HG02852 (cell line): Measurements from ENCODE around the gene MLIP.
"Not testable (repeated sequence)": the region's sequence is repeated elsewhere in the genome, so short reads cannot be mapped to it uniquely, and the experiment has no call there.

Experiments
- ATAC-seq: cut with Tn5 transposase; IDR thresholded peaks from one replicate; pipeline ENCODE4 v1.9.1; 2021; ENCODE audit warnings: mild to moderate bottlenecking, moderate library complexity; ENCODE audit not compliant: unreplicated experiment

MLIP gene, protein sequence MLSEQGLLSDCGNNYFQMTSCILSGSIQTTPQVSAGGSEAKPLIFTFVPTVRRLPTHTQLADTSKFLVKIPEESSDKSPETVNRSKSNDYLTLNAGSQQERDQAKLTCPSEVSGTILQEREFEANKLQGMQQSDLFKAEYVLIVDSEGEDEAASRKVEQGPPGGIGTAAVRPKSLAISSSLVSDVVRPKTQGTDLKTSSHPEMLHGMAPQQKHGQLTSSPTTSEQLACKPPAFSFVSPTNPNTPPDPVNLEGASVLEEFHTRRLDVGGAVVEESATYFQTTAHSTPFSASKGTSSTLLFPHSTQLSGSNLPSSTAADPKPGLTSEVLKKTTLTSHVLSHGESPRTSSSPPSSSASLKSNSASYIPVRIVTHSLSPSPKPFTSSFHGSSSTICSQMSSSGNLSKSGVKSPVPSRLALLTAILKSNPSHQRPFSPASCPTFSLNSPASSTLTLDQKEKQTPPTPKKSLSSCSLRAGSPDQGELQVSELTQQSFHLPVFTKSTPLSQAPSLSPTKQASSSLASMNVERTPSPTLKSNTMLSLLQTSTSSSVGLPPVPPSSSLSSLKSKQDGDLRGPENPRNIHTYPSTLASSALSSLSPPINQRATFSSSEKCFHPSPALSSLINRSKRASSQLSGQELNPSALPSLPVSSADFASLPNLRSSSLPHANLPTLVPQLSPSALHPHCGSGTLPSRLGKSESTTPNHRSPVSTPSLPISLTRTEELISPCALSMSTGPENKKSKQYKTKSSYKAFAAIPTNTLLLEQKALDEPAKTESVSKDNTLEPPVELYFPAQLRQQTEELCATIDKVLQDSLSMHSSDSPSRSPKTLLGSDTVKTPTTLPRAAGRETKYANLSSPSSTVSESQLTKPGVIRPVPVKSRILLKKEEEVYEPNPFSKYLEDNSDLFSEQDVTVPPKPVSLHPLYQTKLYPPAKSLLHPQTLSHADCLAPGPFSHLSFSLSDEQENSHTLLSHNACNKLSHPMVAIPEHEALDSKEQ

DNA sequence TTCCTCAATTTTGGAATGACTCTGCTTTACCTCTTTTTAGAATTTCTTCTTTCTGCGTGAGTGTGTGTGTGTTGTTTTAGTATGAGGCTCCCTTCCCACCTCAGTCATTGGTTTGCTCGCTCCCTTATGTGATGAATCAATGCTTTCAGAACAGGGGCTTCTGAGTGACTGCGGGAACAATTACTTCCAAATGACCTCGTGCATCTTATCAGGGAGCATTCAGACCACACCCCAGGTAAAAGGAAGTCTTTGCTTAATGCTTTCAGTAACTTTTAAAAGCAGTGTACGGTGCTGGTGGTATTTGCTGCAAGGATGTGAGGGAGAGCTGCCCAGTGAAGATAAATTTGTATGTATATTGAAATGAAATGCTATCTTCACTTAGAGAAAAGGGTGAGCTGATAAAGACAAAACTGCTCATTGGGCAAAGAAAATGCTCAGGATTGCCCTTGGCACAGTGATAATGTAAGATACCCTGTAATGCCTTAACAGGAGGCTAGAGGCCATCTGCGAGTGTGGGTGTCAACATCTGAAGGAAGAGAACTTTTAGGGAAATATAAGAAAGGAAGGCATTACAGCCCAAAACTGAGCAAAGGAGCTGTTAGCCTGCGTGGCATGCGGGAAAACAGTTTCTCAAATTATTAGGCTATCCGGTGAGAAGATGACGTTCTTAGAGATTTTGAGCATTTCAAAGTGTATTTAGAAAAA is at the start of gene MLIP:
MLIP (plus strand) TSS at position 103 of the 705 bp plus-strand sequence; CDS start at position 140, 37 bp downstream.
- no peak for ATAC-seq

DNA sequence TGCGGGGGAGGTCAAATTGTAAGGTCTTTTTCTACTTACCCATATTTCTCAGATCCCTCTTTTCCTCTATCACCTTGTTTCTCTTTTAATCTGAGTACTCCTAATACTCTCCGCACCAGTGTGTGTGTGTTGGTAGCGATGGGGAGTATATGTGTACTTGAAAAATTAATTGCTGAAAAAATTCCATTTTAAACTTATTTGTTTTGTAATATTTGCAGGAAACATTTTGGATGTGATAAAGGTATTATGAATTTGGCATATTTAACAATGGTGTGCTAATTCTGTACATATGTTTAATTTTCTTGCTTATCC is 48.1 kb upstream of the MLIP start:
- ATAC-seq, result no peak

DNA sequence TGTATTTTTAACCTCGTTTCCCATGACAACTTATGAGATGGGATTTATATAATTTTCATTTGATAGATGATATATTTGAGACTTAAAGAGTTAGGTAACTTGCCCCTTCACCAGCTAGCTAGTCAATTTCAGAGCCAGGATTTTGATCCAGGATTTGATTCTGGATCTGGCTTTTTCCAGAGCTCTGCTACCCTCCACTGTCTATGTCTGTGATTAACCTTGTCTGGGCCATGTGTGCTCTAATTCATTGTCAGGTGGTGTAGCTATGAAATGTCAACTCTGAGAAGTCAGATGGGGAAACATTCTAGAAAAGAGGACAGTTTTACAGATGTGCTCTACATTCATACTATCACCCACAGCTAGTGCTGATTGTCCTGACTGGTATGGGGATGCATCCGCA is 42.5 kb upstream of the MLIP start:
- no peak for ATAC-seq

DNA sequence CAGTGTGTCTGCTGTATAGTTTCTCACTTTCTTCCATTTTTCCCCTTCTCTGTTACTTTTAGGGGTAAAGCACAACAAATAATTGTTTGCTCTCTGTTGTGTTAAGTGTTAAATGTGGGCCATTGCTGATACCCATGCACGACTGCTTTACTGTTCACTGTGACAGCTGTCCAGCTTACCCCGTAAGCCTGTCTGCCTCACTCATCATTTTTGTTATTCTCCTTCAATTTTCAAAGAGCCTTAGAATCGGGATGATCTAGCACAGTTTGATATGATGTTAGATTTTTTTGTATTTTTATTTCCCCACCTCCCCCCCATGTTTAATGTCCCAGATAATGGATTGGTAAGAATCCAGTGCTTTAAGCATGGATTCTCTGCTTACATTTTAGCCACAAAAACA is 41.2 kb upstream of the MLIP start:
- no peak for ATAC-seq

DNA sequence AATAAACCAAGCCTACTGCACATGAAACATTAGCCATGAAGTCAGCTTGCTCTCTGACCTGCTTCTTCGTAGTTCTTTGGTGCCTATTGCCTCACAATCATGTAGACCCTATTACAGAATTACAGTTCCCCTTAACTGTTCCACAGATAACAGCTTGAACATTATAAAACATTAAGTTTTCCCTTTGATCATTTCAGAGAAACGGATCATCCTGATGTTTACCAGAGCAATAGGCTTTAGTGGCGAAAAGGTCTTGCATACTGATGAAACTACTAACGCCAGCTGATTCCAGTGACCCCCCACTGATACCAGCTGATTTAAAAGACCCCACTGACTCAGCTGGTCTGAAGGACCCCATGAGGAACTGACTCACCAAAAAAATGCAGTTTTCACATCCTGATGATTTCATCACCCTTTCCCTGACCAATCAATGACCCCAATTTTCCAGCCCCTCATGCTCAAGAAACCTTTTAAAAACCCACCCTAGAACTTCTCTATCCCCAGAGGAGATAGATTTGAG is 39.4 kb upstream of the MLIP start:
- no peak for ATAC-seq

DNA sequence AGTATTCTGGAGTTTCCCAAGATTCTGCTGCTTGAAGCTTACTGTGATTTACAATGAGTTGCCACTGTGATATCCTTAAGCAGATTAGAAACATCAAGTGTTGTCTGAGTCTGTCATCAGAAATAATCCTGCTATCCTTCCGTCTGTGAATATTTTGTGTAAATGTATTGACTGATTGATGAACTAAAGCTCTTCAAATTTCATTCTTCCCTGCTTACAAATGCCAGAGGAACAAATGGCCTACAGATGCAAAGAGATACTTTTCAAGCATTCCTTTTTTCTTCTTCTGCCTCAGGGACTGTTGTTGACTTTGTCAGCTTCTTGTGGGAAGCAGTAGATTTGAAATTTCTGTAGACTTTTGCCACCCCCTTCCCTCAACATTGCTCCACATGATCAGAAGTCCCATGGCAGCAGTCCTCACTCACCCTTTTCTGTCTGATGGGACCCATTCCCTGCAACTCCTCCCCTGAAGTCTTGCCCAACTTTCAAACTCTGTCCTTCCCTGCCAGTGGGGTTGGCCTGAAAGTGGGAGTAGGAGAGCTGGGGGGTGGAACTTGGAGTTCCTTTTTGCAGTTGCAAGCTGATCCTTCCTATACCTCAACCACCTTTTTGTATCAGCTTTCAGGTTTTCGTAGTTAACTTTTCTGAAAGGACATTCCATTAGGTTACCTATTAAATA is 38.5 kb upstream of the MLIP start:
- no peak for ATAC-seq

DNA sequence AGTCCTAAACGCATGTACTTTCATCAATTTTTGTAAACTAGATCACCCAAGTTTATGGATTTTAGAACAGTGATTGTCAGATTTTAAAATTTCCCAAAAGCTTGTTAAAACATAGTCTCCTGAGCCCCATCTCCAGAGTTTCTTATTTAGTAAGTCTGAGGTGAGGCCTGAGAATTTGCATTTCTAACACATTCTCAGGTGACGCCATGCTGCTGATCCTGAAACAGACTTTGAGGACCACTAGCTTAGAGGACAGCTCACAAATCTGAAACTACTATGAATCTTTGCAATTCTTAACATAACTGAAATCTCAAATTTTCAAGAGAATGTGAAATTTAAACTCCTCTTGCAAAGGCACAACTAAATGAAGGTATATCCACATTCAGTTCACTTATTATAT is 37.8 kb upstream of the MLIP start:
- ATAC-seq, result no peak

DNA sequence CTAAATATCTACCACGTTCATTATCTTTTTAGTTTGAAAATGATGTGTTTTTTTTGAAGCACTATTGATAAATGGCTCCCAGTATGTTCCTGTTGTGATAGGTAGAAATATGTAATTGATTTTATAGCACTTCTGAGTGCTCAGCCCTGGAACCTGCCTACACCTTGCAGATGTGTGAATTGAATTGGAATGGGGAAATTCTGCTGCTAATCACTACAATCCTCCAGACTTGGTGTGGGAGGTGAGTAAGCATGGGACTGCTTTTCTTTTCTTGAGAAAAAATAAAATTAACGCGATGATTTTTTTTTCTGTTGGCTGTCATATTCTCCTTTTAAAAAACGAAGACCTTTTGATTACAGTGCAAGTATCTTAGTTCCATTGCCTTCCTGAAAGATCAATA is 37.1 kb upstream of the MLIP start:
- no peak for ATAC-seq

DNA sequence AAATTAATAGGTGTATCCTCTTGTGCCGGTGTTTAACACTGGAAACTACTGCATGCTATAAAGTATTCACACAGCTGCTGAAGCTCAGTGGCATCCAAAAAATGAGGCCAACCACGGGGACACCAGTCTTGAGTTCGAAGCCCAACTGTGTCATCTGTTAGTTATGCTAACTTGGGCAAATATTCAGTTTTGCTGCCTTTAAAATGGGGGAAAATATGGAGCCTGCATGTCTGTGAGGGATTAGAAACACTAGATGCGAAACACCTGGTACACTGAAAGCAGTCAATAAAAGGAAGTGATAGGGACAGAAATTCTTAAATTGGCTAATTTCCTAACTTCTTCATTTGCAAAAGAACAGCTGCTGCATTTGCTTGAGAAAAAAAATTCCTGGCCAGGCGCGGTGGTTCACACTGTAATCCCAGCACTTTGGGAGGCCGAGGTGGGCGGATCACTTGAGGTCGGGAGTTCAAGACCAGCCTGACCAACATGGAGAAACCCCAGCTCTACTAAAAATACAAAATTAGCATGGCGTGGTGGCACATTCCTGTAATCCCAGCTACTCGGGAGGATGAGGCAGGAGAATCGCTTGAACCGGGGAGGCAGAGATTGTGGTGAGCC is 36.6 kb upstream of the MLIP start:
- no peak for ATAC-seq

DNA sequence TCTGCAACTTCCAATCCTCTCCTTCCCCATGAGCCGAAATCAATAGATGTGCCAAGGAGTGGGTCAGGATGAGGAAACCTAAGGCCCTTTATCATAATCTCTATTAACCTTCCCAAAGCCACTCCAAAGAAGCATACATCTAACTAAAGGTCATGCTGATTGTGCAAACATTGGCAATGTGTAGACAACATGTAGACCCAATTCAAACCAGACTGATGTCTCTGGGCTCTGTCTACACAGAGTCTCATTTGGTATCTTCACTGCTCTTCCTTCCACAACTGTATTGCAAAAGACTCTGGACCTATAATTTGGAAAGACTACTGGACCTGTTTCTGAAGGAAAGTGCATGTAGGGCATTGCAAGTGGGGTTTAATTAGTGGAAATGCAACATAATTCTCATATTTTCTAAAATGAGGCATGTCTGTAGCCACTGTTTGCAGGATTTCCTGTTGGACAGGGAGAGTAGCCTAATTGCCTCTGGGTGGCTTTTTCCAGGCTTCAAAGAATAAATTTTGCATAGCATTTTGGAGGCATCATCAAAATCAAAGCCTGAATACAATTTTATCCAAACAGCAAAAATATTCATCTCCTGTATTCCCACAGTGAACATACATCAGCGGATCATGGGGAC is 35.0 kb upstream of the MLIP start:
- ATAC-seq, result no peak

DNA sequence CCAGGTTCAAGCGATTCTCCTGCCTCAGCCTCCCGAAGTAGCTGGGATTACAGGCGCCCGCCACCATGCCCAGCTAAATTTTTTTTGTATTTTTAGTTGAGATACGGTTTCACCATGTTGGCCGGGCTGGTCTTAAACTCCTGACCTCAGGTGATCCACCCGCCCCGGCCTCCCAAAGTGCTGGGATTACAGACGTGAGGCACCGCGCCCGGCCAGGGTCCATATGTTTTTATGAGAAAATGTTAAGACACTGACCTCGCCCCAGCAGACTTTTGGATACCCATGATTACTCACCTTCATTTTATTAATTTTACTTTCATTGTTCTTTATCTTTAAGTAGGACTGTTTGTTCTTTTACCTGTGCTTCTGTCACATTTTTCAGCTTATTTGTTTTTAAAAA is 29.7 kb upstream of the MLIP start:
- ATAC-seq, result not testable (repeated sequence)

DNA sequence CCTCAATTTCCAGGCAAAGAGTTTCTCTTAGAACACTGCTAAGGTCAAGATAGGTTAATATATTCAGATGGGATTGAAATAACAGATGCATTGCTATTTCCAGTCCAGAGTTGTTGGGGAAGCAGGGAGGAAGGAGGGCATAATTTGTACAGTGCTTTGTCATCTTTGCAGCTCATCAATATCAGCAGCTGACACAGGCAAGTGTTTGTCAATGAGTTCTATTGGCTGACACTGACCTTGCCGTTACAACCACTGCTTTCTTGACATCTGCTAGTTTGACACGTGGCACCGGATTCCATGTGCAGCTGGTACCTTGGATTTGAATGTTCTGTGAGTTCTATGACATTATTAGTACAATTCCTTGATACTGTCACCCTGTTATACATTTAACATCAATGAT is 28.0 kb upstream of the MLIP start:
- ATAC-seq, result no peak

DNA sequence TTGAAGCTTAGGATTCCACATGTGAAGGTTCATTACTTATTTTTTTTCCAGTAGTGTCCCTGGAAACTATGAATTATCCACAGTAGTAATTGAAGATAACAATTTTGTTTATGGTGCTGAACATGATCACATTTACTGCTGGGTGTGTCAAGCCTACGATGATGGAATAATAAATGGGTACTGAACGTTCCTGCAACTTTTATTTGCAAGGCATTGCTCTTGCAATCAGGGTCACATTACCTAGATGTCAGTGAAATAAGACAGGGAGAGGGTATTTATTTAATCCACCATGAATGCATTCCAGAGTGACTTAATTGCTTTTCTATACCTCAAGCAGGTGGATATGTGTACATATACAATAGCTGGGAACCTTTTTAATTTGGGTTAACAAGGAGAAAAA is 27.0 kb upstream of the MLIP start:
- no peak for ATAC-seq

DNA sequence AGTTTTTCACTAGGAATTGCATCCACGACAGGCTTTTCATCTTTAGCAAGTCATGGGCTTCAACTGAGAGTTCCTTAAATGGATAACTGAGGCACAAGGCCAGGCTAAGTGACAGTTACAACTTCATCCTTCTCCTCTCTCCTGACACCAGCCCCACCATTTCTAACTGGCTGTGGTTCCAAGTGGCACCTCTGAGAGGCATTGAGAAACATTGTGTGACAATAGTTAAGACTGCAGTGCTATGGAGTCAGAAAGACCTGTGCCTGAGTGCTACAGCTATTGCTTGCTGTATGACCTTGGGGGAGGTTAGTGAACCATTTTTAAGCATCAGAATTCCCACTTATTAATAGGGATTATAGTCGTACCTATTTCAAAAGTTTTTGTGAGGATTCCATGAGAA is 26.2 kb upstream of the MLIP start:
- no peak for ATAC-seq

DNA sequence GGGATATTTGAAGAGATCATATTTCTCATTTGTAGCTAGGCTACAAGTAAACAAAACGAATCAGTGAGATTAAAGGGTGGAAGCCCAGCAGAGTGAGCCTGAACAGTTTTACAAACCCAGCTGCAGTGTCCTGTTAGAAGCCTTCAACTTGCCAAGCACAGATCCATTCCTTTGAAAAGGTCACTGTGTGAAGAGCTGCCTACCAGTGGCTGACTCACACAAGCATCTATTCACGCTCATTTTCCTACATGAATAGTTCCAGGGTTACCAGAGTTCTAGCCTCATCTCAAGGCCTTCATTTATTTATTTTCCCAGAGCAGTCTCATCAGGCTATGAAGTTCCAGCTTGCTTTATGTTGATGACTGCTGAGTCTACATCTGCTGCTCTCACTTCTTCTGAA is 25.7 kb upstream of the MLIP start:
- no peak for ATAC-seq

DNA sequence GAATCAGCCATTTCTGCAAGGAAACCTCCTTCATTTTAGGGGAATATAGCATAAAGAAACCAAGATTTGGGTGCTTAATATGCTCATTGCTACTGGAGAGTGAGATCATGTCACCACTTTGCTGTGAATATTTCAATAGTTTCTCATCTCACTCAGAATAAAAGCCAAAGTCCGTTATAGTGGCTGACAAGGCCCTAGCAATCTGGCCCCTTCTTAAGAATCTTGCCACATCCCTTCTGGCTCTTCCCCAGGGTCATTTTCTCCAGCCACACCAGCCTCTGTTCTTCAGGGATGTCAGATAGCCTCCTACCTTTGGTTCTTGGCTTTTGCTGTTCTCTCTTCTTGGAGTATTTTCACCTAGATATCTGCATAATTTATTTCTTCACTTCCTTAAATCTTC is 24.8 kb upstream of the MLIP start:
- no peak for ATAC-seq

DNA sequence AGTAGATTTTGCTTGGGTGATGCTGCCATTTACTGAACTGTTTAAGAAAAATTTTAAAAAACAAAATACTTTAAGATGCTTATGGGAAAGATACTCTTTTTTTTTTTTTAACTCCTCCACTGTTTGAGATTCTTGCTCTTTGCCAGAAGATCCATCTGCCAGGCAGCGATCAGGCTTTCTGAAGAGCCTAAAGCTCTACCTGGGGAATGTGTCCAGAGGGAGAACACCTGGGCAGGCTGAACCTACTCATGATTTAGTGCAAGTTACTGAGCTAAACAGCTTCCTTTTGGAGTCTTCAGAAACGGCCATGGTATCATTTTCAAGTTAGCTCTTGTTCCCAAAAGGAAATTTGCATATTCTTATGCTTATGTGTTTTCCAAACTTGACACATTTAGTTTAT is 23.5 kb upstream of the MLIP start:
- ATAC-seq, result no peak

DNA sequence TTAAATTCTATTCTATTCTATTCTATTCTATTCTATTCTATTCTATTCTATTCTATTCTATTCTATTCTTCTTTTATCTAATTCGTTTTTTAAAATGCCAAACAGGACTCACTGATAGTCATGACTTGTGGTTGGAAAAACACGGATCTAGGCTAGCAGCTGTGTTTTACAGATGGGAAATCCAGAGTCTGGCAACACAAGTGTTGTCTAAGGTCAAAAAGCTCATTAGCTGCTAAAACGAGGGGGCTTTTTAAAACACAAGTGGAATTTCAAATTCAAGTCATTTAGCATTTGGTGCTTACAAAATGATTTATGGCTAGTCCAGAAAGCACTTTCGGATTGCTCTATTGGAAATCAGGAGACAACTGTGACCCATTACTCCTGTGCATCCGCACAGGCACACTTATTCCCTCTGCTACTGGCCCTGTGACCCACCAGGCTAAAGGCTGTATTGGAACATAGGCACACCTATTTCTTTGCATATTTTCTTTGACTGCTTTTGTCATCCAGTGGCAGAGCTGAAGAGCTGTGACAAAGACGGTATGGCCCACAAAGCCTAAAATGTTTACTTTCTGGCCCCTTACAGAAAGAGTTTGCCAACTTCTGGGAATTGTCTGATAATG is 17.8 kb upstream of the MLIP start:
- no peak for ATAC-seq

DNA sequence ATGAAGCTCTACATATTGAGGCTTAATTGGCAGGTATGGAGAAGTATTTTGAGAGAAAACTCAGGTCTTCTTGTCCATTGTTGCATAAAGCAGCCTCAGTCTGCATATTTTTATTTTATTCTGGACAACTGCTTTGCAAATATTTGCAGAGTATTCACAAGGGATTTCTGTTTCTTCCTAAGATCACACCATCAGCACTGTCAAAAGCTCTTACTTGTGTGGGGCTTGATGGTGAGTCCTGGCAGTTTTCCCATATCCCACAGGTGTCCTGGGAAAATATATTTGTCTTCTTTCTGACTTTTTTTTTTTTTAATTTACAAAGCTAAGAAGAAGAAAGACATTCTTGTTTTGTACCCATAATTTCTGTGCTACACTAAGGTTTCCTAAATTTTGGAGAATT is 16.9 kb upstream of the MLIP start:
- ATAC-seq, result no peak
